Fibroblast of the conjunctiva (primary cell): Measurements from ENCODE around the gene CCDC187.

ENCODE experiments used
- DNase-seq: peaks from one replicate; pipeline ENCODE4 v3.0.0-alpha.2; 2010; ENCODE audit warnings: low read depth

The CCDC187 gene

DNA sequence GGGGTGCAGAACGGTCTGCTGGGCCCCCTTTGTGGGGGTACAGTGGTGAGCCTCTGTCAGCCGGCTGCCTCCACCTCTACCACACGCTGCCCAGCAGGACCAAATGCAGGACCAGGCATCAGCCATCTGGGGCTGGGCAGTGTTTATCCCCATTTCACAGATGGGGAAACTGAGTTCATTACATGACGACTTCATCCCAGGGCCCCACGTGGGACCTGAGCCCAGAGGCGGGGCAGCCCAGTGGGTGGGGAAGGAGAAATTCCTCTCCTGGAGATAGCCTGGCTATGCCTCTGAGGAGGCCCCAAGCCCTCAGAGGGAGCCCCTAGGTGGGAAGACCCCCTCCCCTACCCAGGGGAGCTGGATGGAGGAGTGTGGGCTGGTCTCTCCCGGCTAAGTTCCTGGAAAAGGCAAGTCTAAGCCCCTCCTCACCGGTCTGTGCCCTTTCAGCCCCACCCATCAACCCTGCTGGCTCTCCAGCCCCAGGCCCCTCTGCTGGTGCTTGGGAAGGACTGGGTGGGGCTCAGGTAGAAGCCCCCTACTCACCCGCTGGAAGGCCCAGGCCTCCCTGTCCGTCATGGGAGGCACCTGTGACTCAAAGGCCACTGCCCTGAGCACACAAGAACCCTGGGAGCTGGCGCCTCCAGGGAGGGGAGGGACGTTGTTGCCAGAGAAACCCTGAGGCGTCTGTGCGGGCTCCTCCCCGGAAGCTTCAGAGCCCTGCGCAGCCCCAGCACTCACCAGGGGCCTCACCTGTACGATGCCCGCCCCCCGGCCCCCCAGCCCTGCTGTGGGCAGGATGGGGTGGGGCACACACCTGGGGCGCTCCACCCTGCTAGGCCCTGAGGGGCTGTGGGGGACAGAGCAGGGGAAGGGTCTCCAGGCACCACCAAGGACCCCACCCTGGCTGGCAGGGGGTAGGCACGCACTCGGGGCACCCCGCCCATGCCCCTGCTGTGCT is 7.4 kb upstream of the CCDC187 start:
- no peak for DNase-seq

DNA sequence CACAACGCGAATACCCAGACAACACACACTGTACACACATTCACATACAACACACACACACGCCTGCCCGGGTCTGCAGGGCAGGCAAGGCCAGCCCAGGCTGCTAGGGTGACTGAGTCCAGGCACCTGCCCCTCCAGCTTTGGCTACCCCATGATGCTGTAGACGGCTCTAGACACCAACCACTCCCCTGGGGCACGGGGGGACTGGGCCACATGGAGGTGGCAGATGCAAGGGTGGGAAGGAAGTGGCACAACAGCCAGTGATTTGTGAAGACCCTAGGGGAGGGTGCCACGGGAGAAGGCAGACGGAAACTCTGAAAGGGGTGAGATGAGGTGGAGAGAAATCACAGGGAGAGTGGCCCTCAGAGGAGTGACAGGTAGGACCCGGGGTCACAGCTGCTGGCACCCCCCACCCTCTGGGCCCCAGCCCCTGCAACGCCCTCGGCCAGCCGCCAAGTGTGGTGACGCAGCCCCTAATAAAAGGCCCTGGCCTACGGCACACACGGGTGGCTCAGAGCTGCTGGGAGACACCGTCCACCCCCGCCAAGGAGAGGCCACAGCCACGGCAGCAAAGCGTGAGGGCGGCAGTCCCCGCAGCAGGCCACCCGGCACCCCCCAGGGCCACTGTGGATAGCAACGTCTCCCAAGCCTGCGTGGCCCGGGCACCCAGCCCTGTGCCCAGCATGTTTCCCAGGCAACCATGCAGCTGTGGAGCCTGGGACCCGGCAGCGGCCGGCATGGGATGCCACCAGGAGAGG is 6.6 kb upstream of the CCDC187 start:
- no peak for DNase-seq

DNA sequence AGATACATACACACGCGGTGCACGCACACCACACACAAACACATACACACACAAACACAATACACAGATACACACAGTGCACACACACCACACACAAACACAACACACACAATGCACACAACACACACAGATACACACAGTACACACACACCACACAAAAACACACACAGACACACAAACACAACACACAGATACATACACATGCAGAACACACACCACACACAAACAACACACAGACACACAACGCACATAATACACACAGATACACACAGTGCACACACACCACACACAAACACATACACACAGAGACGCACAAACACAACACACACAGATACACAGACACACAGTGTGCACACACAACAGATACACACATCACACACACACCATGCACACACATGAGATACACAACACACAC is 5.9 kb upstream of the CCDC187 start:
- no peak for DNase-seq

DNA sequence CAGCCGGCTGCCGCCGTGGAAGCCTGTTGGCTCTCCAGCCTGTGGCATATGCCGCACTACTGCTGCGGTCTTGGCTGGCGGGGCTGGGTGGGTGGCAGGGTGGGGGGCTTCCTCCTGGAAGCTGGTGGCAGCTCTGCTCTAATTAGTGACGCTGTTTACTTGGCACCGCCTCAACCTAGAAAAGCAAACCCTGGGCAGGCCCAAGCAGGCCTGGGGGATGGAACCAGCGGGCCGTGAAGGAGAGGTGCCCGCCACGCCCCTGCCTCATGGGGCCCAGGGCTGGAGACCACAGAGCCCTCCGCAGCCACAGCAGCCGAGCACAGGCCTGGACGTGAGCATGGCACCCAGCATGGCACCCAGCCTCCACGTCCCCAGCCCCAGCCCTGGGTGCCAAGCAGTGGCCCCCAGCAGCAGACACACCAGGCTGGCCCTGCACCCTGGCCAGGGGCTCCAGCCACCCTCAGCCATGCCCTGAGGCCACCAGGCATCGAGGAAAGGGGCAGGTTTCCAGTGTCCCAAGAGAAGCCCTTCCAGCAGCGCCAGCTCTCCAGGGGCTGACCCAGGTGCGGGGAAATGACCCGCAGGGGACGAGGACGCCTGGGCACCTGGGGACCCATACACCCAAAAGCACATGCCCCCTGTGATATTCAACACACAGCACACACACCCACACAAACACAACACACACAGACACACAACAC is 5.4 kb upstream of the CCDC187 start:
- DNase-seq: no peak

DNA sequence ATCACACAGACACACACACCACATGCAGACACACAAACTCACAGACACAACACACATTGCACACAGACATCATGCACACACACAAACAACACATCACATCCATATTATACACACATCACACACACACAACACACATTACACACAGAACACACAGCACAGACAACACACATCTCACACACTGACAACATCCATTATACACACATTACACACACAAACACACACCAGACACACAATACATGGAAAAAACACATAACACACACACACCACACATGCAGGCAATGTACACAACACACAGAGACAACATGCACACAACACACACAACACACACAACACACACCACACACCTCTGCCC is 4.8 kb upstream of the CCDC187 start:
- DNase-seq: no peak

DNA sequence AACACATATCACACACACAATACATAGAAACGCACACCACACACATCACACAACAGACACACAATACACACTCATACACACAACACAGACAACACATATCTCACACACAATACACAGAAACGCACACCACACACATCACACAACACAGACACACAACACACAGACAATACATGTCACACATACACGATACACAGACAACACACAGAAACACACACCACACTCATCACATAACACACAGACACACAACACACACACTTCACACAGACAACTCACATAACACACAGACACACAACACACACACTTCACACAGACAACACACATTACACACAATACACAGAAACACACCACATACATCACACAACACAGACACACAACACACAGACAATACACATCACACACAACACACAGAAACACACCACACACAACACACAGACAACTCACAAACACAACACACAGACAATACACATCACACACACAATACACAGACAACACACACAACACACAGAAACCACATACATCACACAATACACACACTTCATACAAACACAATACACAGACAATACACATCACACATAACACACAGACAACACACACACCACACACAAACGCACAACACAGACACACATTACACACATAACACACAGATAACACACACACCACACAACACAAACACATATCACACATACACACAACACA is 4.3 kb upstream of the CCDC187 start:
- DNase-seq: no peak

DNA sequence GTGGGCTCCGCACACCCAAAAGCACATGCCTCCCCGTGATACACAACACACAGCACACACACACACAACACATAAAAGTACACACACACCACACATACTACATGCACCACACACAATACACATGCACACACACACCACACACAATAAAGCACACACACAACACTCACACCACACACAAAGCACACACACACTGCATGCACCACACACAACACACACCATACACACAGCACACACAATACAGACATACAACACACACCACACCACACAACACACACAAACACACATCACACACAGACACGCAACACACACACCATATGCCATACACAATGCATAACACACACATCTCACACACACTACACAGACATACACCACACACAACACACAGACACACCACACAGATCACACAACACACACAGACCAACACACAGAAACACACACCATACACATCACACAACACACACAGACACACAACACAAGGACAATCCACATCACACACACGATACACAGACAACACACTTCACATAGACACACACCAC is 3.4 kb upstream of the CCDC187 start:
- no peak for DNase-seq

DNA sequence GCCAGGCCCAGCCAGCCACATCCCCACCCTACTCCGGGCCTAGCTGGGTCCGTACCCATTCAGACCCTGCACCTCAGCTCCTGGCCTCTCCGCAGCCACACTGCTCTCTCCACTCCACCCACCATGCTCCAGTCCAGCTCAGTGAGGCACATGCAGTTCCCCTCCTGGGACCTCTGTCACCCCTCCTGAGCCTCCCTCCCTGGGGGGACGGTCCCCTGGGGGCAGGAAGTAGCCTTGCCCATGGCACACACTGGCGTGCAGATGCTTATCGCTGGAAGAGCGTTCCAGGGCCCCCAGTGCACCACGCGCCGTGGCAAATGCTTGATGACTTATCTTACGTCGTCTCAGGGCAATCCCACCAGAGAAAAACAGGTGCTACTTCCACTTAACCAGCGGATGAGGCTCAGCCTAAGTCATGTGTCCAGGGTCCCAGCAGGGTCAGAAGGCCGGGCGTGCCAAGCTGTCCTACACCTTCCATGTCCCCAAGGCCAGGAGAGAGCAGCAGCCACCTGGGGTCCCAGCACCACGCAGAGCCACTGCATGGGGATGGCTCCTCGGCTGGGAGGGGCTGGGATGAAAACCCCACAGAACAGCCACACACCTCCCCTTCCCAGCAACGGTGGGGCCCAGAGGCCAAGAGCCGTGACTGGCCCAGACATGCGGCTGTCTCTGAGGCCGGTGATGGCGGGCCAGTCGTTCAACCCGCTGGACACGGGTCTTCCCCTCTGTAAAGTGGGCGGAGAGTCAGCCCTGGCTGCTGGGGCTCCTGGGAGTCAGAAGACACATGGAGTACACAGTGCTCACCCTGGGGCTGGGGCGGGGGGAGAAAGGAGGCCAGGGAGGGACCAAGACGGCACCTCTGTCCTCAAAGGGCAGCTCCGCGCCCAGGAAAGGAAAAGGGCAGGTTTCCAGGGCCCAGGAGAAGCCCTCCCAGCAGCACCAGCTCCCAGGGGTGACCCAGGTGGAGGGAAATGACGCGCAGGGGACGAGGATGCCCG is 2.6 kb upstream of the CCDC187 start:
- DNase-seq: no peak

DNA sequence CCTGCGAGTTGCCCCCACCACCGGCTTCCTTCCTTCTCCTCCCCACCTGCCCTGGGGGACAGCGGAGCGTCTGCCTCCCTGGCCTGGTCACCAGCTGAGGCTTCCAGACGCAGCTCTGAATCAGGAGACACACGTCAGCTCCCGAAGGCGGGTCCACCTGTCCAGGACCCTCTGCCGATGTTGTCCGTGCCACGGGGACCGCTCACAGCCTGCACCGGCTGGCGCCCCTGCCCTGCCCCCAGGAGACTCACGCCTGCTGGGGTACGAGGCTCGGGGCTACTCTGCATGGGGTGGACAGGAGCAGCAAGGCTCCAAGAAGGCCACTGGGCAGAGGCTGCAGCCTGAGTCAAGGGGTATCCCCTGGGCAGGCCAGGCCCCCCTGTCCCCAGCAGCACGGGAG is 1.9 kb upstream of the CCDC187 start:
- DNase-seq: no peak

DNA sequence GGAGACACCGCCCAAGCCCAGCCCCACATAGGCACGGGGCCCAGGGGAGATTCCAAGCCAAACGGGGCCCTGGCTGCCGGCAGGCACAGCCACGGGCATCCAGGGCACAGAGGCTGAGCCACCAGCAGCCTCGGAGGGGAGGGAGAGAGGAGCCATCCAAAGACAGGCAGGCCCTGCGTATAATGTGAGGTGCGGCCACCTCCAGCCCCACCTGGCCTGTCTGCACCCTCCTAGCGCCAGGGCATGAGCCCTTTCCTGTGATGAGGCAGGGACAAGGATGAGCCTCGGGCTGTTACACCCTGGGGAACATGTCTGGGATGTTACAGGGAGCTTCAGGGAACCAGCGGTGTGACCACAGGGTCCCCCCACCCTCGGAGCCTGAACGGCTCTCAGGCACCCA is 1.1 kb upstream of the CCDC187 start:
- no peak for DNase-seq

DNA sequence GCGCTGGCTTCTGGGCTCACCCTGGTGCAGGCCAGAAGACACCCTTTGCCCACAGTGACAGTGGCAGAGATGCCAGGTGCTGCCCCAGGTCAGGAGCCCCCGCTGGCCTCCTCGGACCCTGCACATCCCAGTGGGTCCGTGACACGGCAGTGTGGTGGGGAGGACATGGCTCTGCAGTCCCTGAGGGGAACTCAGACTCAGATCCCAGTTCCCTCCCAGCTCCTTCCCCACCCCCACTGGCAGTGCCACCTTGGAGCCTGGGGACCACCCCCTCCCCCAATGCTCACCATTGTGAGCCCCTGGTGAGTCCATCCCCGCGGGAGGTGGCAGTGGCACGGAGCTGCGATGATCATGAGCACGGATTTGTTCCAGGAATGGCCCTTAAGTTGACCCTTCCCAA is 562 bp upstream of the CCDC187 start:
- DNase-seq: no peak

DNA sequence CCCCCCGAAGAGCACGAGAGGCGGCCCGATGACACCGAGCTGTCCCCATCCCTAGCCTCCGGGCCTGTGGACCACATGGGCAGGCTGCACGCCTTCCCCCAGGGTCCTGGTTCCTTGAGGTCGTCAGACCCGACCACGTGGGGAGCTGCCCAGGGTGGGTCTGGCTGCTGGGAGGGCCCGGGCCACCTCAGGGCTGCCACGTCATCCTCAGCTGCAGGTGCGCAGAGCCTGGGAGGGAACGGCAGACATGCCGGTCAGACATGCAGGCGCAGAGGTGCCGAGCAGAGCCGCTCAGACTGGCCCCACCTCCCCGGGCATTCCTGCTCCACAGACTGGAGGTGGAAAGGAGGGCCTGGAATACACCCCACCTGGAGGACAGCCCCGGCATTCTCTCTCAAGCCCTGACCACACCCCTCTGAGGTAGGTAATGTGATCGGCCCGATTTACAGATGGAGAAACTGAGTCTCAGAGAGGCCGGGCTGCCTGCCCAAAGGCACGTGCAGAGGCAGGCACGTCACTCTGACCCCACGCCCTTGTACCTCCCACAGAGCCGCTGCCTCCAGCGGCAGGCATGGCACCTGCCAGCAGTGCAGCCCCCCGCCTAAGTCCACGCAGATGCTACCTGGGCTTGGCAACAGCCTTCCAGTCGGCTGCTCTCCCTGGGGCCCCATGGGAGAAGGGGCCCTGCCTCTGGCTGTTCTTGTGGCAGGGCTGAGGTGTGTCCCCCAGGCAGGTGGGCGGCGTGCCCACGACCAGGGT is 649 bp downstream of the CCDC187 start:
- no peak for DNase-seq

DNA sequence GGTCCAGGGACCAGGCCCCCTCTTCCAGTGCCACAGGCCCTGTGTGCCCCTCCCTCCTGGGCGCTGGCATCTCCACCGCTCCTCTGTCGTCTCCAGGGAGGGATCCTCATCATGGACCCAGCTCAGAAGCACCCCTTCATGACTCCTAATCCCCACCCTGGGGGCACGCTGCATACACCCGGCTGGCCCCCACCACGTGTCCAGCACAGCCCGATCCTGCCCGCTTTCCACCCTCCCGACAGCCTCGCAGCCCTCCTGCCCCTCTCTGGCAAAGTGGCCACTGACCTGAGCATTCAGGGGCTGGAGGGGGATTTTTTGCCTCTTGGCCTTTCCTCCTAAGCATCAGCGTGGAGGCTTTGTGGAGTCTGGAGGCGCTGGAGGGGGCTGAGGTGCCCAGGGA is 1.4 kb downstream of the CCDC187 start:
- no peak for DNase-seq

DNA sequence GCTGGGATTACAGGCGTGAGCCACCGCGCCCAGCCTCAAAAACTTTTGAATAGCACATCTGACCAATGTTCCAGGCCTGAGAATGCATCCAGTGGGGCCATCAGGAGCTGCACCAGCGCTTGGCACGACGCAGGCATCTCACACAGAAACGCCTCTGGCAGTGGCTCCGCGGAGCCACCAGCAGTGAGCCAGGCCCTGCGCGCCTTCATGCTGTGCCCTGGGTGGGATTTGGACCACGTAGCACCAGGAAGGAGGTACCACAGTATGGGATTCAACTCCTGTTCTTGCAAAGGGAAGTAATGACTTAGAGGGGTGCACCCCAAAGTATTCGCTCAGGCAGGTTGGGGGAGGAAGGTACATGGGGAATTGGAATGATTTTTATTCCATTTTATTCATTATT is 3.0 kb downstream of the CCDC187 start:
- no peak for DNase-seq

DNA sequence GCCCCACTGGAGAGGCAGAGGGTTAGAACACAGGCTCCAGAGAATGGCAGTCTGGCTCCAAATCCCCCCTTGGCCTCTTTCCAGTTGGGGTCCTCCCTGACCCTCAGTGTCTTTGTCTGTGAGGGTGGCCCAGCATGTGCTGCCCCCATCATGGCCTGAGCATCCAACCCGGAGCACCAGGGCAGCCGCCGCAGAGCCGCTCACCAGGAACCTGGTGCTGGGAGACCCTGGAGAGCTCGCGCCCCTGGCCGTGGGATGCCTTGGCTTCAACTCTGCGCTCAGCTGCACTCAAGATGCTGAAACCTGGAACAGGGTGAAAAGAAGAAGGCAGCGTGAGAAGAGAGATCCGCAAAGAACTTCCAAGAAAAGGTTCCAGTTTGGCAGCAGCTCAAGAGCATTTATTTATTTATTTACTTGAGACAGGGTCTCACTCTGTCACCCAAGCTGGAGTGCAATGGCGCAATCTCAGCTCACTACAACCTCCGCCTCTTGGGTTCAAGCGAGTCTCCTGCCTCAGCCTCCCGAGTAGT is 3.8 kb downstream of the CCDC187 start:
- DNase-seq: no peak

DNA sequence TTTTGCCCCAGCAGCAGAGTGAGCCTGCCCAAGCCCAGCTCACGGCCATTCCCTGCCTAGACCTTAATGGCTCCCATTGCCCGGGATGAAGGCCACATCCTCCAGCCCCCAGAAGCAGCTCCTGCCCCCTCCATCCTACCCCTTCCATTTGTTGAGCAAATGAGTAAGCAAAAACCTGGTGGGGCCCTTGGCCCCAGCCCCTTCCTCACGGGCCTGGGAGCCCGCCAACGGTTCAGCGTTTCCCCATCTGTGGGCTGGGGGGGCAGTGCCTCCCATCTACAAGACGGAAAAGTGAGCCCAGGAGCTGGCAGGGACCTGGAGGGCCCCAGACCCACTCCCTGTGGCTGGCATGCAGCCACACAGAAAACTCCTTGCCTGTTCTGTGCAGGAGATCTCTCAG is 4.4 kb downstream of the CCDC187 start:
- DNase-seq: no peak

DNA sequence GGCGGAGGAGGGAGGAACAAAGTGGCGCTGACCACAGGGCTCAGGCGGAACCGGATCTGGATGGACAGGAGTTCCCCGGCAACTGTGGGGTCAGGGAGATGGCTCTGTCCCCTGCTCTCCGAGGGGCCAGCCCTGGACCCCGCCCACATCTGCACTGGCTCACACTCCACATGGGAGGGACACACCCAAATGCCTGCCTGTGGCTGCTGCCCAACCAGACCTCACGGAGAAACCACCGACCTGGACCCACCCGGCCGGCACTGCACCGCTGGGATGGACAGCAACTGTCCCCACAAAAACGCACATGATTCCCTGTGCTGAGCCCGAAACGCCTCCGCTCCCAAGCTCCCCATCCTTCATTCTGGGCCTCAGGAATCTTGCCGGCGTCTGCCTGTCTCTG is 4.8 kb downstream of the CCDC187 start:
- no peak for DNase-seq

DNA sequence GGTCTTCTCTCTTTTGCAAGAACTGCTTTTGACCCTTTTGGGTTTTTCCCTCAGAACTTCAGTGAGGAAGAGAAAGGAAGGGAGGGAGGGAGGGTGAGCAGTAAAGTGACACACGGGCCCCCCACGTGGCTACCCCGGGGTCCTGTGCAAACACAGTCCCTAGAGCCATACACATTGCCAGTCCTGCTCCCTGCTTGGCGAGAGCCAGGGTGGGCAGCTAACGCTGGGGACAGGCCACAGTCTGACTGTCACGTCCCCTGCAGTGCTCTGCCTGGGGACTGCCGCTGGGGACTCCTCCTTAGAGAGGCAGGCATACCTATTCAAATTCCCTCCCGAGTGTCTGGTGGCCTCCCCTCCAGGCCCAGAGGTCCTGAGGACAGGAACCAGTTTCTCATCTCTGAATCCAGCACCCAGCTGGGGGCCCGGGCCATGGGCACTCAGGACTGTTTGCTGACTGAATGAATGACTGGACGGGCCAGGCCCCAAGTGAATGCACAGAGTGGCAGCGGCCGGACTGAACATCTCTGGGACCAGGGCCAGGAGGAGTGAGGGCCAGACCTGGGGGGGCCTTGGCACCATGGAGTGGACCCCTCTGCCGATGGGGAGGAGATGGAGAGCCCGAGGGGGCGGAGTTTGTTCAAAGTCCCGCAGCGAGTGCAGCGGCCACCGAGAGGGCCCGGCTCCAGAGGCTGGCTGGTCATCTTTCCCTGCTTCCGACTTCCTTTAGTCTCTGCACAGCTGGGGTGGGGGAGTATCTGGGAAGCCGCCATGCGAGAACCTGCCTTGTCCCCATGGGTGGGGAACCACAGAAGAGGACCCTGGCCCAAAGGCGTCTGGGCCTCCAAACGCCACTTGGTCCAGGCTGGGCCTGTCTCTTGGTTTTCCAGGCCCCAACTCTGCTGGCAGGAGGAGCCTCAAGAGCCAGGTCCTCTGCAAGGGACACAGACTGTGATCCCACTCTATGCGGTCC is 5.8 kb downstream of the CCDC187 start:
- no peak for DNase-seq
